H1 (cell line): Measurements from ENCODE around the gene FAM9C. TPM values are rescaled to one million over a fixed set of nuclear protein-coding genes. Genes with fewer than 3 reads are reported as not detected.

Source experiments
- MAFK ChIP-seq: IDR thresholded peaks from 2 replicates; pipeline ENCODE4 v1.6.1; 2012; ENCODE audit warnings: low read depth, mild to moderate bottlenecking, improper control_type of control experiment, low read length
- SP1 ChIP-seq: IDR thresholded peaks from 2 replicates; pipeline ENCODE4 v1.6.1; 2011; ENCODE audit warnings: low read depth, low read length
- SRF ChIP-seq: IDR thresholded peaks from 2 replicates; pipeline ENCODE4 v1.6.1; 2011; ENCODE audit warnings: mild to moderate bottlenecking, low read depth, low read length, moderate library complexity
- USF2 ChIP-seq: IDR thresholded peaks from 2 replicates; pipeline ENCODE4 v1.6.1; 2011; ENCODE audit warnings: low read length, improper control_type of control experiment
- polyA plus RNA-seq, 7 experiments: library from polyadenylated mRNA; depleted of rRNA in 3 of 7; stranded (reverse) in 5 of 7; unstranded in 2 of 7; fragments of >200 nt in 5 of 7; fragments of 200-250 nt in 2 of 7; gene quantifications; 1 replicate in 5 of 7; 2 replicates in 1 of 7; 4 replicates in 1 of 7; pipeline versions ENCODE4 v1.2.1 to v1.2.3, GENCODE V29; 2011 to 2013; ENCODE audit warnings: missing spikeins in 2 of 7, mixed read lengths in 2 of 7
- total RNA-seq: library from RNA; stranded (reverse); fragmentation: NEBNext Ultra II Directional; extraction: Animal tissue kit (Norgen Biotek cat#: 25700); gene quantifications from 2 replicates; pipeline ENCODE4 v1.2.1, GENCODE V29; 2021

The FAM9C gene
- total and polyA plus RNA-seq, 2 of the 8 experiments (the other 6 are each of a cell fraction or from before 2014, with no cell fraction given), result not detected

- TF ChIP-seq USF2 (no peak), SRF (no peak), SP1 (no peak), MAFK (no peak)
Measured at GRCh38 chrX:13051529-13052172, 7.2 kb upstream of the FAM9C start (continued).
